ENCODE results near the gene EZH1. TPM values are rescaled to one million over a fixed set of nuclear protein-coding genes. Genes with fewer than 3 reads are reported as not detected.
A peak's percentile ranks its signal among the peaks of the same experiment; 100 is the strongest.

EZH1 gene
- total and polyA plus RNA-seq, 9 donors, result 15.6 to 21.8 (median 18.2) TPM

- Histone ChIP-seq H3K27ac (ENCODE audit: low read length) (no peak overlapping the region), H3K36me3 (ENCODE audit: control insufficient read depth, insufficient read depth, low read length) (peaks cover 21% of the 10 kb centered on the region), H3K4me1 (ENCODE audit: control insufficient read depth, insufficient read depth, low read length) (peaks cover 15% of the 10 kb centered on the region), H3K9me3 (replicated peaks; ENCODE audit: control insufficient read depth, low read depth, low read length) (no peaks in the 10 kb centered on the region), H3K27me3 (ENCODE audit: control insufficient read depth, insufficient read depth, low read length) (peaks cover 79% of the 10 kb centered on the region), H3K4me3 (ENCODE audit: low read length) (no peak overlapping the region)
- no peak for DNase-seq
- WGBS (ENCODE audit: insufficient coverage), result 23% methylated on average over 19 of the region's 29 CpGs
These were observed 37.6 kb upstream of the EZH1 start for GRCh38 chr17:42782166-42783061.

GRCh38 chr17:42781639-42782165, 36.9 kb upstream of the EZH1 start:
- no peak overlapping the region for H3K4me3 ChIP-seq (ENCODE audit: low read length)
- peaks cover 73% of the 10 kb centered on the region for H3K27me3 ChIP-seq (ENCODE audit: control insufficient read depth, insufficient read depth, low read length)
- H3K27ac ChIP-seq (ENCODE audit: low read length), result no peak overlapping the region
- DNase-seq, result no peak
- peaks cover 15% of the 10 kb centered on the region for H3K4me1 ChIP-seq (ENCODE audit: control insufficient read depth, insufficient read depth, low read length)
- no peaks in the 10 kb centered on the region for H3K9me3 ChIP-seq (replicated peaks; ENCODE audit: control insufficient read depth, low read depth, low read length)
- WGBS (ENCODE audit: insufficient coverage), result 40% methylated on average over 4 of the region's 10 CpGs
- H3K36me3 ChIP-seq (ENCODE audit: control insufficient read depth, insufficient read depth, low read length), result peaks cover 26% of the 10 kb centered on the region

- WGBS (ENCODE audit: insufficient coverage), result 5% methylated on average over 39 of the region's 39 CpGs
- DNase-seq, result no peak
- Histone ChIP-seq H3K4me3 (ENCODE audit: low read length) (peak overlapping the region; percentile 29), H3K9me3 (replicated peaks; ENCODE audit: control insufficient read depth, low read depth, low read length) (no peaks in the 10 kb centered on the region), H3K27ac (ENCODE audit: low read length) (no peak overlapping the region), H3K4me1 (ENCODE audit: control insufficient read depth, insufficient read depth, low read length) (peaks cover 15% of the 10 kb centered on the region), H3K36me3 (ENCODE audit: control insufficient read depth, insufficient read depth, low read length) (peaks cover 32% of the 10 kb centered on the region), H3K27me3 (ENCODE audit: control insufficient read depth, insufficient read depth, low read length) (peaks cover 67% of the 10 kb centered on the region)
These were observed 36.2 kb upstream of the EZH1 start for GRCh38 chr17:42780851-42781638.

- whole genome bisulfite sequencing (ENCODE audit: insufficient coverage), result under 1% methylated on average over 57 of the region's 65 CpGs
- peak within 1 kb of the TSS; percentile 29 for H3K4me3 ChIP-seq (ENCODE audit: low read length)
- peak; percentile 33 for DNase-seq
- H3K9me3 ChIP-seq (replicated peaks; ENCODE audit: control insufficient read depth, low read depth, low read length), result no peaks in the 10 kb centered on the region
- H3K36me3 ChIP-seq (ENCODE audit: control insufficient read depth, insufficient read depth, low read length), result peaks cover 40% of the 10 kb centered on the region
- H3K27ac ChIP-seq (ENCODE audit: low read length), result peak within 1 kb of the TSS; percentile 7
- H3K4me1 ChIP-seq (ENCODE audit: control insufficient read depth, insufficient read depth, low read length), result peaks cover 15% of the 10 kb centered on the region
- H3K27me3 ChIP-seq (ENCODE audit: control insufficient read depth, insufficient read depth, low read length), result peaks cover 58% of the 10 kb centered on the region
These were observed 35.4 kb upstream of the EZH1 start, which contains the start of gene WNK4 for GRCh38 chr17:42779936-42780850. WNK4 (plus strand) TSS chr17:42780610; CDS start chr17:42780699, 89 bp downstream.

GRCh38 chr17:42779304-42779935, 34.6 kb upstream of the EZH1 start:
- peaks cover 50% of the 10 kb centered on the region for H3K27me3 ChIP-seq (ENCODE audit: control insufficient read depth, insufficient read depth, low read length)
- no peak overlapping the region for H3K4me3 ChIP-seq (ENCODE audit: low read length)
- WGBS (ENCODE audit: insufficient coverage), result 100% methylated on average over 1 of the region's 3 CpGs
- H3K27ac ChIP-seq (ENCODE audit: low read length), result no peak overlapping the region
- H3K9me3 ChIP-seq (replicated peaks; ENCODE audit: control insufficient read depth, low read depth, low read length), result no peaks in the 10 kb centered on the region
- H3K4me1 ChIP-seq (ENCODE audit: control insufficient read depth, insufficient read depth, low read length), result peaks cover 13% of the 10 kb centered on the region
- H3K36me3 ChIP-seq (ENCODE audit: control insufficient read depth, insufficient read depth, low read length), result peaks cover 47% of the 10 kb centered on the region
- DNase-seq, result no peak

GRCh38 chr17:42778570-42778969, 33.7 kb upstream of the EZH1 start:
- Histone ChIP-seq H3K4me1 (ENCODE audit: control insufficient read depth, insufficient read depth, low read length) (peaks cover 21% of the 10 kb centered on the region), H3K4me3 (ENCODE audit: low read length) (no peak overlapping the region), H3K9me3 (replicated peaks; ENCODE audit: control insufficient read depth, low read depth, low read length) (no peaks in the 10 kb centered on the region), H3K27ac (ENCODE audit: low read length) (no peak overlapping the region), H3K36me3 (ENCODE audit: control insufficient read depth, insufficient read depth, low read length) (peaks cover 48% of the 10 kb centered on the region), H3K27me3 (ENCODE audit: control insufficient read depth, insufficient read depth, low read length) (peaks cover 42% of the 10 kb centered on the region)
- 87% methylated on average over 4 of the region's 5 CpGs for WGBS (ENCODE audit: insufficient coverage)
- no peak for DNase-seq

- H3K27ac ChIP-seq (ENCODE audit: low read length), result no peak overlapping the region
- H3K4me1 ChIP-seq (ENCODE audit: control insufficient read depth, insufficient read depth, low read length), result peaks cover 16% of the 10 kb centered on the region
- peaks cover 12% of the 10 kb centered on the region for H3K27me3 ChIP-seq (ENCODE audit: control insufficient read depth, insufficient read depth, low read length)
- DNase-seq, result no peak
- H3K4me3 ChIP-seq (ENCODE audit: low read length), result no peak overlapping the region
- H3K36me3 ChIP-seq (ENCODE audit: control insufficient read depth, insufficient read depth, low read length), result peaks cover 48% of the 10 kb centered on the region
- WGBS (ENCODE audit: insufficient coverage), result 100% methylated on average over 1 of the region's 3 CpGs
- H3K9me3 ChIP-seq (replicated peaks; ENCODE audit: control insufficient read depth, low read depth, low read length), result no peaks in the 10 kb centered on the region
These were observed 30.8 kb upstream of the EZH1 start for GRCh38 chr17:42775534-42776098.

GRCh38 chr17:42774066-42774745, 29.4 kb upstream of the EZH1 start:
- no peak overlapping the region for H3K27ac ChIP-seq (ENCODE audit: low read length)
- DNase-seq, result no peak
- peak overlapping the region; percentile 92 for H3K4me3 ChIP-seq (ENCODE audit: low read length)
- no peaks in the 10 kb centered on the region for H3K9me3 ChIP-seq (replicated peaks; ENCODE audit: control insufficient read depth, low read depth, low read length)
- H3K27me3 ChIP-seq (ENCODE audit: control insufficient read depth, insufficient read depth, low read length), result peaks cover 1% of the 10 kb centered on the region
- H3K4me1 ChIP-seq (ENCODE audit: control insufficient read depth, insufficient read depth, low read length), result peaks cover 9% of the 10 kb centered on the region
- H3K36me3 ChIP-seq (ENCODE audit: control insufficient read depth, insufficient read depth, low read length), result peaks cover 44% of the 10 kb centered on the region
- 36% methylated on average over 1 of the region's 3 CpGs for WGBS (ENCODE audit: insufficient coverage)
